SK-N-SH treated with all-trans-retinoic acid at 6 μM for 48 hours (cell line): ENCODE measurements around the gene DPYD.

Source experiments
- CSDC2 ChIP-seq: fragments of 250-450 bp; sonication (Bioruptor Pico); IDR thresholded peaks from 2 replicates; pipeline ENCODE4 v1.5.0; 2020; ENCODE audit warnings: mild to moderate bottlenecking, moderate library complexity
- OSR1 ChIP-seq: fragments of 250-450 bp; sonication (Bioruptor Pico); IDR thresholded peaks from 2 replicates; pipeline ENCODE4 v1.8.0; 2022; ENCODE audit warnings: moderate library complexity, mild to moderate bottlenecking, inconsistent platforms
- ZFP30 ChIP-seq: fragments of 450-650 bp; formaldehyde crosslinking; IDR thresholded peaks from 2 replicates; pipeline ENCODE4 v1.5.0; 2022; ENCODE audit warnings: mild to moderate bottlenecking, moderate library complexity
- TF ChIP-seq, protein P1 (sequence below): fragments of 250-450 bp; sonication (Bioruptor Pico); IDR thresholded peaks from 2 replicates; pipeline ENCODE4 v1.5.1; 2021; ENCODE audit warnings: mild to moderate bottlenecking, moderate library complexity
- TF ChIP-seq, protein P2 (sequence below): fragments of 250-450 bp; sonication (Bioruptor Pico); IDR thresholded peaks from 2 replicates; pipeline ENCODE4 v1.5.0; 2020; ENCODE audit warnings: mild to moderate bottlenecking, moderate library complexity
- TF ChIP-seq, protein P3 (sequence below): fragments of 250-450 bp; sonication (Bioruptor Pico); IDR thresholded peaks from 2 replicates; pipeline ENCODE4 v1.8.0; 2020; ENCODE audit warnings: mild to moderate bottlenecking, moderate library complexity, borderline replicate concordance
- TF ChIP-seq, protein P4 (sequence below): fragments of 250-450 bp; sonication (Bioruptor Pico); IDR thresholded peaks from 2 replicates; pipeline ENCODE4 v1.5.1; 2020; ENCODE audit warnings: low read depth, mild to moderate bottlenecking, moderate library complexity
- TF ChIP-seq, protein P5 (sequence below): fragments of 250-450 bp; sonication (Bioruptor Pico); IDR thresholded peaks from 2 replicates; pipeline ENCODE4 v1.8.0; 2021; ENCODE audit warnings: low read depth, mild to moderate bottlenecking, moderate library complexity, borderline replicate concordance

DNA sequence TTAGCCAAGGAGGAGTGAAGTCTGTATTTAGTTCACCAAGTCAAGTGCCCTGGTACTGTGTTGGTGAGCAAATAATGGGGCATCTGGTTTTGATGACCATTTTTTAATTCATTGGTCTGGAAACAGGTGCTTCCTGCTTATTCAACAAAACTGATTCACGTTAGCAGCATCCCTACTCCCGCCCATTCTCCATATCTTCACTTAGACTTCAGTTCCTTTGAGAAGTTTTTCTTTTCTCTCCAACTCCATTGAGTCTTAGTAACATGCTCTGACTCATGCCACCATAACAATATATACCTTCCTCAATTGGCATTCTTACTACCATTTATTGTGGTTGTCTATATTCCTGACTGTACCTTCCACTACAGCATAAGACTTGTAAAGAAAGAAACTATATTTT lies 468.9 kb downstream of the DPYD start:
- TF ChIP-seq, protein P1, sequence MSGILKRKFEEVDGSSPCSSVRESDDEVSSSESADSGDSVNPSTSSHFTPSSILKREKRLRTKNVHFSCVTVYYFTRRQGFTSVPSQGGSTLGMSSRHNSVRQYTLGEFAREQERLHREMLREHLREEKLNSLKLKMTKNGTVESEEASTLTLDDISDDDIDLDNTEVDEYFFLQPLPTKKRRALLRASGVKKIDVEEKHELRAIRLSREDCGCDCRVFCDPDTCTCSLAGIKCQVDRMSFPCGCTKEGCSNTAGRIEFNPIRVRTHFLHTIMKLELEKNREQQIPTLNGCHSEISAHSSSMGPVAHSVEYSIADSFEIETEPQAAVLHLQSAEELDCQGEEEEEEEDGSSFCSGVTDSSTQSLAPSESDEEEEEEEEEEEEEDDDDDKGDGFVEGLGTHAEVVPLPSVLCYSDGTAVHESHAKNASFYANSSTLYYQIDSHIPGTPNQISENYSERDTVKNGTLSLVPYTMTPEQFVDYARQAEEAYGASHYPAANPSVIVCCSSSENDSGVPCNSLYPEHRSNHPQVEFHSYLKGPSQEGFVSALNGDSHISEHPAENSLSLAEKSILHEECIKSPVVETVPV (CRISPR knock-in tag): no peak
- TF ChIP-seq, protein P2, sequence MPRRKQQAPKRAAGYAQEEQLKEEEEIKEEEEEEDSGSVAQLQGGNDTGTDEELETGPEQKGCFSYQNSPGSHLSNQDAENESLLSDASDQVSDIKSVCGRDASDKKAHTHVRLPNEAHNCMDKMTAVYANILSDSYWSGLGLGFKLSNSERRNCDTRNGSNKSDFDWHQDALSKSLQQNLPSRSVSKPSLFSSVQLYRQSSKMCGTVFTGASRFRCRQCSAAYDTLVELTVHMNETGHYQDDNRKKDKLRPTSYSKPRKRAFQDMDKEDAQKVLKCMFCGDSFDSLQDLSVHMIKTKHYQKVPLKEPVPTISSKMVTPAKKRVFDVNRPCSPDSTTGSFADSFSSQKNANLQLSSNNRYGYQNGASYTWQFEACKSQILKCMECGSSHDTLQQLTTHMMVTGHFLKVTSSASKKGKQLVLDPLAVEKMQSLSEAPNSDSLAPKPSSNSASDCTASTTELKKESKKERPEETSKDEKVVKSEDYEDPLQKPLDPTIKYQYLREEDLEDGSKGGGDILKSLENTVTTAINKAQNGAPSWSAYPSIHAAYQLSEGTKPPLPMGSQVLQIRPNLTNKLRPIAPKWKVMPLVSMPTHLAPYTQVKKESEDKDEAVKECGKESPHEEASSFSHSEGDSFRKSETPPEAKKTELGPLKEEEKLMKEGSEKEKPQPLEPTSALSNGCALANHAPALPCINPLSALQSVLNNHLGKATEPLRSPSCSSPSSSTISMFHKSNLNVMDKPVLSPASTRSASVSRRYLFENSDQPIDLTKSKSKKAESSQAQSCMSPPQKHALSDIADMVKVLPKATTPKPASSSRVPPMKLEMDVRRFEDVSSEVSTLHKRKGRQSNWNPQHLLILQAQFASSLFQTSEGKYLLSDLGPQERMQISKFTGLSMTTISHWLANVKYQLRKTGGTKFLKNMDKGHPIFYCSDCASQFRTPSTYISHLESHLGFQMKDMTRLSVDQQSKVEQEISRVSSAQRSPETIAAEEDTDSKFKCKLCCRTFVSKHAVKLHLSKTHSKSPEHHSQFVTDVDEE (CRISPR knock-in tag): no peak
- TF ChIP-seq ZFP30: no peak
- no peak for TF ChIP-seq OSR1 (CRISPR knock-in tag)
- TF ChIP-seq, protein P3, sequence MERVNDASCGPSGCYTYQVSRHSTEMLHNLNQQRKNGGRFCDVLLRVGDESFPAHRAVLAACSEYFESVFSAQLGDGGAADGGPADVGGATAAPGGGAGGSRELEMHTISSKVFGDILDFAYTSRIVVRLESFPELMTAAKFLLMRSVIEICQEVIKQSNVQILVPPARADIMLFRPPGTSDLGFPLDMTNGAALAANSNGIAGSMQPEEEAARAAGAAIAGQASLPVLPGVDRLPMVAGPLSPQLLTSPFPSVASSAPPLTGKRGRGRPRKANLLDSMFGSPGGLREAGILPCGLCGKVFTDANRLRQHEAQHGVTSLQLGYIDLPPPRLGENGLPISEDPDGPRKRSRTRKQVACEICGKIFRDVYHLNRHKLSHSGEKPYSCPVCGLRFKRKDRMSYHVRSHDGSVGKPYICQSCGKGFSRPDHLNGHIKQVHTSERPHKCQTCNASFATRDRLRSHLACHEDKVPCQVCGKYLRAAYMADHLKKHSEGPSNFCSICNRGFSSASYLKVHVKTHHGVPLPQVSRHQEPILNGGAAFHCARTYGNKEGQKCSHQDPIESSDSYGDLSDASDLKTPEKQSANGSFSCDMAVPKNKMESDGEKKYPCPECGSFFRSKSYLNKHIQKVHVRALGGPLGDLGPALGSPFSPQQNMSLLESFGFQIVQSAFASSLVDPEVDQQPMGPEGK (CRISPR knock-in tag): no peak
- TF ChIP-seq, protein P4, sequence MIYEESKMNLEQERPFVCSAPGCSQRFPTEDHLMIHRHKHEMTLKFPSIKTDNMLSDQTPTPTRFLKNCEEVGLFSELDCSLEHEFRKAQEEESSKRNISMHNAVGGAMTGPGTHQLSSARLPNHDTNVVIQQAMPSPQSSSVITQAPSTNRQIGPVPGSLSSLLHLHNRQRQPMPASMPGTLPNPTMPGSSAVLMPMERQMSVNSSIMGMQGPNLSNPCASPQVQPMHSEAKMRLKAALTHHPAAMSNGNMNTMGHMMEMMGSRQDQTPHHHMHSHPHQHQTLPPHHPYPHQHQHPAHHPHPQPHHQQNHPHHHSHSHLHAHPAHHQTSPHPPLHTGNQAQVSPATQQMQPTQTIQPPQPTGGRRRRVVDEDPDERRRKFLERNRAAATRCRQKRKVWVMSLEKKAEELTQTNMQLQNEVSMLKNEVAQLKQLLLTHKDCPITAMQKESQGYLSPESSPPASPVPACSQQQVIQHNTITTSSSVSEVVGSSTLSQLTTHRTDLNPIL: no peak
- TF ChIP-seq CSDC2 (CRISPR knock-in tag): no peak
- TF ChIP-seq, protein P5, sequence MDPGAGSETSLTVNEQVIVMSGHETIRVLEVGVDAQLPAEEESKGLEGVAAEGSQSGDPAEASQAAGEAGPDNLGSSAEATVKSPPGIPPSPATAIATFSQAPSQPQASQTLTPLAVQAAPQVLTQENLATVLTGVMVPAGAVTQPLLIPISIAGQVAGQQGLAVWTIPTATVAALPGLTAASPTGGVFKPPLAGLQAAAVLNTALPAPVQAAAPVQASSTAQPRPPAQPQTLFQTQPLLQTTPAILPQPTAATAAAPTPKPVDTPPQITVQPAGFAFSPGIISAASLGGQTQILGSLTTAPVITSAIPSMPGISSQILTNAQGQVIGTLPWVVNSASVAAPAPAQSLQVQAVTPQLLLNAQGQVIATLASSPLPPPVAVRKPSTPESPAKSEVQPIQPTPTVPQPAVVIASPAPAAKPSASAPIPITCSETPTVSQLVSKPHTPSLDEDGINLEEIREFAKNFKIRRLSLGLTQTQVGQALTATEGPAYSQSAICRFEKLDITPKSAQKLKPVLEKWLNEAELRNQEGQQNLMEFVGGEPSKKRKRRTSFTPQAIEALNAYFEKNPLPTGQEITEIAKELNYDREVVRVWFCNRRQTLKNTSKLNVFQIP (CRISPR knock-in tag): no peak
